A549 (cell line): ENCODE results near the gene SPIRE1. TPM values are rescaled to one million over a fixed set of nuclear protein-coding genes. Genes with fewer than 3 reads are reported as not detected.
"Not testable (repeated sequence)": the region's sequence is repeated elsewhere in the genome, so short reads cannot be mapped to it uniquely, and the experiment has no call there.

Experiments used
- ATAC-seq, 2 experiments: fragments of 200-7000 bp in 1 of 2; fragments of >200 bp in 1 of 2; cut with Nextera tagmentation in 1 of 2; cut with Tn5 transposase in 1 of 2; 3 replicates each; pipeline versions ENCODE4 v1.8.0 to v1.9.1; 2018 to 2020; ENCODE audit warnings: mild to moderate bottlenecking in 1 of 2, moderate library complexity in 1 of 2
- CTCF ChIA-PET: fragments of 300-600 bp; sonication (Branson Sonifier 250); formaldehyde crosslinking; extraction: SDS; loops from one replicate; lab custom pipeline; 2021; ENCODE audit warnings: antibody characterized with exemption, inconsistent platforms; lab: Yijun Ruan, JAX
- POLR2A ChIA-PET: fragments of 350-600 bp; formaldehyde crosslinking; extraction: SDS; loops from one replicate; lab custom pipeline; 2021; ENCODE audit warnings: antibody characterized with exemption, inconsistent platforms; lab: Yijun Ruan, JAX
- DNase-seq, 2 experiments: peaks; one replicate each; pipeline versions ENCODE4 v3.0.0 to v3.0.0-alpha.2; 2011 to 2016; ENCODE audit warnings: low read depth in 1 of 2, low spot score in 1 of 2
- FAIRE-seq: peaks from 2 replicates; lab custom pipeline; 2011; peaks lifted over from hg19 to GRCh38; lab: Jason Lieb, UNC
- H3K27ac ChIP-seq, 2 experiments: fragments of >200 bp; sonication (Bioruptor Twin); formaldehyde crosslinking; 3 replicates each; pipeline ENCODE4 v1.5.1; 2016 to 2017
- H3K4me1 ChIP-seq: fragments of >200 bp; sonication (Bioruptor Twin); formaldehyde crosslinking; 3 replicates; pipeline ENCODE4 v1.6.1; 2016
- H3K4me2 ChIP-seq: fragments of >200 bp; sonication (Bioruptor Twin); formaldehyde crosslinking; 3 replicates; pipeline ENCODE4 v1.6.1; 2016
- H3K4me3 ChIP-seq: fragments of >200 bp; sonication (Bioruptor Twin); formaldehyde crosslinking; 3 replicates; pipeline ENCODE4 v1.5.1; 2016
- H3K9me3 ChIP-seq: fragments of >200 bp; sonication (Bioruptor Twin); formaldehyde crosslinking; 3 replicates; pipeline ENCODE4 v1.6.1; 2016
- CHD4 ChIP-seq: fragments of 200-600 bp; sonication (generic); IDR thresholded peaks from 2 replicates; pipeline ENCODE4 v1.6.1; 2016; ENCODE audit warnings: antibody characterized with exemption, mild to moderate bottlenecking, borderline replicate concordance
- EHMT2 ChIP-seq: fragments of 200-600 bp; sonication (generic); IDR thresholded peaks from 2 replicates; pipeline ENCODE4 v1.6.1; 2016; ENCODE audit warnings: antibody characterized with exemption, low read depth, mild to moderate bottlenecking, moderate library complexity
- ELK1 ChIP-seq: fragments of 150-350 bp; IDR thresholded peaks from 2 replicates; pipeline ENCODE4 v1.6.1; 2014; ENCODE audit warnings: low read depth, mild to moderate bottlenecking, low read length
- EP300 ChIP-seq, 2 experiments: fragments of >200 bp; sonication (Bioruptor Twin); formaldehyde crosslinking; IDR thresholded peaks; 2 replicates in 1 of 2; 3 replicates in 1 of 2; pipeline ENCODE4 v1.6.1; 2016 to 2017
- ESRRA ChIP-seq: fragments of 150-350 bp; IDR thresholded peaks from 2 replicates; pipeline ENCODE4 v1.6.1; 2014; ENCODE audit warnings: mild to moderate bottlenecking, low read length, borderline replicate concordance
- HMGXB4 ChIP-seq: fragments of 250-450 bp; sonication (Bioruptor Pico); IDR thresholded peaks from 2 replicates; pipeline ENCODE4 v1.5.0; 2021; ENCODE audit warnings: mild to moderate bottlenecking, moderate library complexity, borderline replicate concordance
- HOXB5 ChIP-seq: fragments of 250-450 bp; sonication (Bioruptor Pico); IDR thresholded peaks from 2 replicates; pipeline ENCODE4 v1.5.0; 2020; ENCODE audit warnings: mild to moderate bottlenecking, moderate library complexity
- MAFK ChIP-seq: fragments of 450-650 bp; IDR thresholded peaks from 2 replicates; pipeline ENCODE4 v1.6.1; 2014; ENCODE audit not compliant: partially characterized antibody
- NFE2L2 ChIP-seq: fragments of 150-350 bp; conservative IDR thresholded peaks from 2 replicates; pipeline ENCODE4 v1.6.1; 2014; ENCODE audit warnings: low read length
- NR3C1 ChIP-seq: fragments of >200 bp; sonication (Bioruptor Twin); formaldehyde crosslinking; IDR thresholded peaks from 3 replicates; pipeline ENCODE4 v1.6.1; 2017
- PHF8 ChIP-seq: fragments of 200-600 bp; sonication (generic); IDR thresholded peaks from 2 replicates; pipeline ENCODE4 v1.6.1; 2016; ENCODE audit warnings: low read depth, mild to moderate bottlenecking, antibody characterized with exemption, moderate library complexity, borderline replicate concordance
- POLR2A ChIP-seq: IDR thresholded peaks from 2 replicates; pipeline ENCODE4 v1.6.1; 2012; ENCODE audit warnings: mild to moderate bottlenecking, low read length
- RAD21 ChIP-seq, 2 experiments: fragments of >200 bp in 1 of 2; sonication (Bioruptor Twin) in 1 of 2; formaldehyde crosslinking in 1 of 2; IDR thresholded peaks in 1 of 2; conservative IDR thresholded peaks in 1 of 2; 2 replicates in 1 of 2; 3 replicates in 1 of 2; pipeline ENCODE4 v1.6.1; 2012 to 2018; ENCODE audit warnings: inconsistent platforms in 1 of 2
- RARB ChIP-seq: fragments of 250-450 bp; sonication (Bioruptor Pico); IDR thresholded peaks from 2 replicates; pipeline ENCODE4 v1.8.0; 2021; ENCODE audit warnings: mild to moderate bottlenecking, moderate library complexity
- RNF2 ChIP-seq: fragments of 200-600 bp; sonication (generic); IDR thresholded peaks from 2 replicates; pipeline ENCODE4 v1.6.1; 2016; ENCODE audit warnings: low read depth, mild to moderate bottlenecking, antibody characterized with exemption, moderate library complexity, borderline replicate concordance
- SMC3 ChIP-seq: fragments of >200 bp; sonication (Bioruptor Twin); formaldehyde crosslinking; IDR thresholded peaks from 3 replicates; pipeline ENCODE4 v1.6.1; 2018; ENCODE audit warnings: inconsistent platforms
- SREBF2 ChIP-seq: fragments of 450-650 bp; IDR thresholded peaks from 2 replicates; pipeline ENCODE4 v1.6.1; 2014; ENCODE audit warnings: mild to moderate bottlenecking, moderate library complexity
- TFCP2L1 ChIP-seq: fragments of 250-450 bp; sonication (Bioruptor Pico); IDR thresholded peaks from 2 replicates; pipeline ENCODE4 v1.5.0; 2021; ENCODE audit warnings: mild to moderate bottlenecking
- TP53 ChIP-seq: fragments of 250-450 bp; sonication (Bioruptor Pico); IDR thresholded peaks from 2 replicates; pipeline ENCODE4 v1.5.0; 2021; ENCODE audit warnings: mild to moderate bottlenecking, moderate library complexity
- ZC3H11A ChIP-seq: fragments of 450-650 bp; IDR thresholded peaks from 2 replicates; pipeline ENCODE4 v1.6.1; 2014; ENCODE audit warnings: antibody characterized with exemption, mild to moderate bottlenecking
- ZFP36 ChIP-seq: fragments of 450-650 bp; IDR thresholded peaks from 2 replicates; pipeline ENCODE4 v1.6.1; 2014; ENCODE audit warnings: borderline replicate concordance; ENCODE audit not compliant: partially characterized antibody
- WGBS: methylation state at CpG from one replicate; pipeline ENCODE4 v1.1.6; 2017; ENCODE audit errors: missing lambda C conversion rate; 5-methylcytosine and 5-hydroxymethylcytosine counted together
- polyA plus RNA-seq, 4 experiments: library from polyadenylated mRNA; depleted of rRNA in 3 of 4; stranded (reverse); fragments of >200 nt; fragmentation: RNase III in 1 of 4; extraction: RNeasy Plus Mini Kit Qiagen cat#74134 plus additional on column Dnase treatment in 1 of 4; gene quantifications; 2 replicates in 3 of 4; 3 replicates in 1 of 4; pipeline ENCODE4 v1.2.3, GENCODE V29; 2011 to 2017
- TF ChIP-seq, protein P1 (sequence below): fragments of >200 bp; sonication (Bioruptor Twin); formaldehyde crosslinking; IDR thresholded peaks from 2 replicates; pipeline ENCODE4 v1.6.1; 2016
- TF ChIP-seq, protein P2 (sequence below): fragments of 250-450 bp; sonication (Bioruptor Pico); IDR thresholded peaks from 2 replicates; pipeline ENCODE4 v1.5.0; 2020; ENCODE audit warnings: low read depth, mild to moderate bottlenecking, moderate library complexity

The SPIRE1 gene
- polyA plus RNA-seq, 2 of the 4 experiments (the other 2 are of a cell fraction) = 8.3 to 29.4 TPM

- 92% methylated on average over 9 of the region's 9 CpGs for WGBS
- no peak overlapping the region for H3K4me2 ChIP-seq
- no peak for ATAC-seq
- no peak for TF ChIP-seq HOXB5
- no peak for TF ChIP-seq RNF2
- no peak for TF ChIP-seq PHF8
- no peak for TF ChIP-seq EHMT2
- no peak for TF ChIP-seq EP300 (IDR thresholded peaks at IDR 0.05)
- no peak for TF ChIP-seq POLR2A
- DNase-seq = no peak
- H3K4me3 ChIP-seq = no peak overlapping the region
- no peaks in the 10 kb centered on the region for H3K9me3 ChIP-seq
- ChIA-PET CTCF (interaction anchor here (0.6 kb wide), 1 partner anchor 220 kb away, joined by 3 read pairs; no protein-coding TSS in a partner anchor), POLR2A (no interaction called here)
- no peak for FAIRE-seq
- no peaks in the 10 kb centered on the region for H3K4me1 ChIP-seq
- H3K27ac ChIP-seq = no peak overlapping the region
These were observed 166.1 kb downstream of the SPIRE1 start for GRCh38 chr18:12491611-12492435.

DNA sequence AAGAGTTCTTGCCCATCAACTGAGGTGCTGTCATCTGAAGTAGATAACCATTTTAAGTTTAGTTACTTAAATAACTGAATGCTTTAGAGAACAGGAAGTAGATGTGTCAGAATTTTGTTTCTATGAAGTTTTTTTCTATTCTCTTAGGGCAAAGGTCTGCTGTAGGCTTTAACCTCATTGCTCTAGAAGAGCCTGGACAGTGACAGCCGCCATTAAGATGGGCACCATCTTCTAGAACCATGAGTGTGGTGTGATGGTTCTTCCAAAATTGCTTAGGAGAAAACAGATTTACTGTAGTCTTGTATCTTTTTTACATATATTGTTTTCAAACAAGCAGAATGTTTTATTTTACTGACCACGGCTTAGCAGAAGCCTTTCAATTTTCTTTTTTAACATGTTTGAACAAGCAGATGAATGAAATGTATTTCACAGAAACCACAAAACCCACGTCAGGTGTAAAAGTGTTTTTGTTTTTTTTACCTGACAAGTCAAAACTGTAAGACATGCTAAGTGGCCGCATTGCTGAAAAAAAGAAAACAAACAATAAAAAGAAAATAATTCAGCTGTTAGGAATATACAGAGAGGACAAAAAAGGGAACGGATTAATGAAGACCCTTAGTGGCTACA is 172.3 kb downstream of the SPIRE1 start:
- Histone ChIP-seq H3K27ac (no peak overlapping the region), H3K4me2 (no peak overlapping the region), H3K4me1 (no peaks in the 10 kb centered on the region), H3K4me3 (no peak overlapping the region), H3K9me3 (no peaks in the 10 kb centered on the region)
- FAIRE-seq (no peak), ATAC-seq (no peak), DNase-seq (no peak)
- TF ChIP-seq CHD4 (no peak), SREBF2 (no peak), NR3C1 (no peak), EP300 (IDR thresholded peaks at IDR 0.05) (no peak), RAD21 (conservative IDR thresholded peaks at IDR 0.05 in 1 of 2, IDR thresholded peaks at IDR 0.05 in 1 of 2) (no peak), SMC3 (no peak), TP53 (CRISPR knock-in tag) (no peak), ELK1 (no peak), HOXB5 (no peak), NFE2L2 (no peak), MAFK (no peak), RARB (CRISPR knock-in tag) (no peak), POLR2A (no peak), ZFP36 (no peak), ESRRA (no peak), HMGXB4 (CRISPR knock-in tag) (no peak), ZC3H11A (no peak), TFCP2L1 (no peak)
- TF ChIP-seq, protein P1, sequence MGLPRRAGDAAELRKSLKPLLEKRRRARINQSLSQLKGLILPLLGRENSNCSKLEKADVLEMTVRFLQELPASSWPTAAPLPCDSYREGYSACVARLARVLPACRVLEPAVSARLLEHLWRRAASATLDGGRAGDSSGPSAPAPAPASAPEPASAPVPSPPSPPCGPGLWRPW = no peak
- TF ChIP-seq, protein P2, sequence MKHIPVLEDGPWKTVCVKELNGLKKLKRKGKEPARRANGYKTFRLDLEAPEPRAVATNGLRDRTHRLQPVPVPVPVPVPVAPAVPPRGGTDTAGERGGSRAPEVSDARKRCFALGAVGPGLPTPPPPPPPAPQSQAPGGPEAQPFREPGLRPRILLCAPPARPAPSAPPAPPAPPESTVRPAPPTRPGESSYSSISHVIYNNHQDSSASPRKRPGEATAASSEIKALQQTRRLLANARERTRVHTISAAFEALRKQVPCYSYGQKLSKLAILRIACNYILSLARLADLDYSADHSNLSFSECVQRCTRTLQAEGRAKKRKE (CRISPR knock-in tag) = no peak
- ChIA-PET CTCF (no interaction called here), POLR2A (no interaction called here)
- 91% methylated on average over 5 of the region's 5 CpGs for WGBS

- ATAC-seq, H3K4me1 ChIP-seq, H3K9me3 ChIP-seq, H3K27ac ChIP-seq, DNase-seq, H3K4me2 ChIP-seq, POLR2A ChIA-PET, FAIRE-seq, H3K4me3 ChIP-seq: not testable (repeated sequence)
- CTCF ChIA-PET = interaction anchor here (1.3 kb wide), 1 partner anchor 20 kb away, joined by 4 read pairs; no protein-coding TSS in a partner anchor
- 92% methylated on average over 10 of the region's 10 CpGs for WGBS
These were observed 176.0 kb downstream of the SPIRE1 start for GRCh38 chr18:12481915-12482314.
